Cerebellar nuclear complex (tissue), 1 donor: ENCODE data around the gene COX19.

Source experiments
- DNase-seq, 2 experiments: peaks; one replicate each; lab custom pipeline; 2025; lab: John Stamatoyannopoulos, UW

The COX19 gene

GRCh38 chr7:974820-975681 is at the start of gene COX19:
Gene COX19 (minus strand): TSS chr7:975549. CDS start chr7:975509, 40 bp downstream.
- peak in 1 of 2 experiments; percentile 38 for DNase-seq

GRCh38 chr7:1024331-1024841 is 49.0 kb upstream of the COX19 start:
- DNase-seq: no peak

- DNase-seq: no peak
These were observed 47.6 kb upstream of the COX19 start for GRCh38 chr7:1022801-1023465.

DNA sequence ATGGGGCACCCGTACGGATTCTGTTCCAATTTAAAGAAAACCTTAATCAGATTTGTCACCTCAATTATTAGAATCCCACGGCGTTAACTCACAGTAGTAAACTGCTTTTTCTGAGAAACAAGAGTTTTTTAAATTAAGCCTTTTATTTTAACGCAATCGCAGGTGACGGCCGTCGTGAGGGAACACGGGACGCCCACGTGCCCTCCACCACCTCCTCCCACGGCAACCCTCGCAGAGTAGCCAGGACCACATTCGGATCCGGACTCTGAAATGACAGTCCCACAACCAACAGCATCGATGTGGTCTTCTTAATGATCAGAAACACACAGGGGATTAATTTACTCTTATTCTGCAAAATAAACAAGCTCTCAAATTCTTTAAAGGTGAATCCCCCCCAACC is 47.0 kb upstream of the COX19 start:
- no peak for DNase-seq

DNA sequence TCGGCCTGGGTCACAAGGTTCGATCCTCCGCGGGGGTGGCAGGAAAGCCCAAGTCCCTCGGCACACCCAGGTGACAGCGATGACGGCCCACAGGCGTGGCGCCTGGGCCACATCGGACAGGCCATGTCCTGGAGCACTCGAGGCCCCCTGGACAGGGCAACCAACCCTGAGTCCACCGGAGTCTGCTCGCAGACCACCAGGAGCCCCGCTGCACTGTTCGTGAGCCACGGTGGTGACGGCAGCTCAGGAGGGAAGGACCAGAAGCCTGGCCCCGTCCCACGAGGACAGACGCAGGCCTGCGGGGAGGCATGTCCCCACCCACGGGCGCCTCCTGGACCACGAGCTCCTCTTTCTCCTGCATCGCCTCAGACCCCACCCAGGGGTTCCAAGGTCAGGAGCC is 46.6 kb upstream of the COX19 start:
- DNase-seq: no peak

GRCh38 chr7:1021366-1021765 is 46.0 kb upstream of the COX19 start:
- no peak for DNase-seq

DNA sequence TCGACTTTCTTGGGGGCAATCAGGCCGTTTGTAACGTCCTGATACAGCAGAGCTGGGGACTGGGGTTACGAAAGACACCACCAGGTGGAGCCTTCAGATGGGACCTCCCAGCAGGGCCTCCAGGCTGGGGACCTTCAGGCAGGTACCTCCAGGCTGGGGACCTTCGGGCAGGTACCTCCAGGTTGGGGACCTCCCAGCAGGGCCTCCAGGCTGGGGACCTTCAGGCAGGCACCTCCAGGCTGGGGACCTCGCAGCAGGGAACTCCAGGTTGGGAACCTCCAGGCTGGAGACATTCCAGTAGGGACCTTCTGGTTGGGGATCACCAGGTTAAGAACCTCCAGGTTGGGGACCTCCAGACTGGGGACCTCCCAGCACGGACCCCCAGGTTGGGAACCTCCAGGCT is 45.5 kb upstream of the COX19 start:
- no peak for DNase-seq

- DNase-seq: no peak
These were observed 44.7 kb upstream of the COX19 start for GRCh38 chr7:1019789-1020610.

DNA sequence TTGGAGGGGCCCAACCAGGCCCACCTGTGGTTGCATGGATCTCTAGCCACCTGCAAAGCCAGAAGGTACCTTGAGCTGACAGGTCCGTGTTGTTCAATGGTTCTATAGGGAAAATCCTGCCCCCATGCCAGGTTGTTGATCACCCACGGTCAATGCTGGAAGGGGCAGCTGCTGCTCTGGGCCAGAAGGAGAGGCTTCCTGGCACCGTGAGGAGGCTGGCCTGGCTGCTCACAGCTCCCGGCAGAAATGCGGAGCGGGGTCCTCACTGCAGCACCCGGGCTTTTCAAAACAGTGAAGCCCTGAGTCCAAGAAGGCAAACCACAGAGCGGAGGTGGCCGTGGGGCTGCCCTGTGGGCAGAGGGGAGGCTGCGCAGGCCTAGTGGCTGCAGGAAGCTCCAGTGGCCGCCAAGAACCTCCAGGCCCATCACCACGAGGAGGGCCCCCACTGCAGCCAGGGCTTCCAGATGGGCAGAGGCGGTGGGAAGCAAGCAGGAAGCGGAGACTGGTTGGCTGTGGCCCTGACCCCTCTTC is 44.0 kb upstream of the COX19 start:
- DNase-seq: no peak

GRCh38 chr7:1018334-1018695 is 43.0 kb upstream of the COX19 start:
- DNase-seq: no peak

DNA sequence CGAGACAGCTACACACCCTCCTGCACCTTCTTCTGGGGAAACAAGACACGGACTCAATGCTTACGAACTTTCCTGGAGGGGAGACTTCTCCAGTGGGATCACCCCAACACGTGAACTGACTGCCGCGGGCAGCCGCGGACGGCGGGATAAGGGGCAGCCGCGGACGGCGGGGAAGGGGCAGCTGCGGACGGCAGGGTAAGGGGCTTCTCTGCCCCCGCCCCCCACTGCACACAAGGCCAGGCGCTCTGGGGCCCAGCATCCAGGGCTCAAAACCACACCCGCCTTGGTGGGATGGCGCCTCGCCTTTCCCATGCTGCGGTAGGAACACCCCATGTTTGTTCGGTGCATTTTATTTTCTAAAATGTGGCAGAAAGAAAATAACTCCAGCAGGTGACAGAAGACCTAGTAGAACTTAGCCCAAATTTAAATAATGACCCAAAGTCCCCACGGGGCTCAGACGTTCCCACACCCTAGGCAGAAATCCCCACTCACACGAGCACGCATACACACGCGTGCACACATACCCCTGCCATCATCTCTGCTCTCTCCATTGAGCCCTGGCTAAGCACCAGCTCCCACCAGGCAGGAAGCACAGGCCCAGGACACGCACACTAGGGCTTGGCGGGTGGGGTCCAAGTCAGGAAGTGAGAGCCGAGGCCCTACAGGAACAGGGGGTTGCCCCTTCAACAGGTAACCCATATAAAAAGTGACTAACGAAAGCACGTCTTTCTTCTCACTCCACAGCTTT is 42.4 kb upstream of the COX19 start:
- DNase-seq: no peak

- DNase-seq: no peak
These were observed 41.5 kb upstream of the COX19 start for GRCh38 chr7:1016577-1017531.

GRCh38 chr7:1015196-1016121 is 40.1 kb upstream of the COX19 start:
- DNase-seq: no peak

- no peak for DNase-seq
These were observed 39.3 kb upstream of the COX19 start for GRCh38 chr7:1014681-1015080.

GRCh38 chr7:1013581-1013980 is 38.2 kb upstream of the COX19 start:
- no peak for DNase-seq

GRCh38 chr7:1012716-1013095 is 37.4 kb upstream of the COX19 start:
- DNase-seq: no peak

- no peak for DNase-seq
These were observed 36.8 kb upstream of the COX19 start for GRCh38 chr7:1012004-1012715.

DNA sequence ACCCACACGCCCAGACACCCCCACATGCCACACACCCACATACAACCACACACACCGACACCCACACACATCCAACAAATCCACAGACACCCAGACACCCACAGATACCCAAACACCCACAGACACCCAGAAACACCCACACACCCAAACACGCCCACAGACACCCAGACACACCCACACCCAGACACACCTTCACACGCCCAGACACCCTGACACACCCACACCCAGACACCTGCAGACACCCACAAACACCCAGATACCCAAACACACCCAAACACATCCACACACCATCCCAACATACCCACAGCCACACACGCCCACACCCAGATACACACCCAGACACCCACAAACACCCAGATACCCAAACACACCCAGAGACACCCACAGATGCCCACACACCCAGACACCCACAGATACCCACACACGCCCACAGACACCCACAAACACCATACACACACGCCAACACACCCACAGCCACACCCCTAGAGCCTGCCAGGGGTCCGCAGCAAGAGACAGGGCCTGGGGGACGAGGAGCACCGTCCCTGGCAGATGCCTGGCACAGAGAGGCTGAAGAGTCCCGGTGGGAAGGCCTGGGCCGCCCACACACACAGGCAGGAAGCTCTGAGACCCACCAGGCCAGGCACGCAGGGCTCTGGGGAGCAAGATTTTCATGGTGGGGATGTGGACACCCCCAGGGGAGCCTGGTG is 36.1 kb upstream of the COX19 start:
- DNase-seq: no peak
